ENCODE results near the gene PCDH15. TPM values are rescaled to one million over a fixed set of nuclear protein-coding genes. Genes with fewer than 3 reads are reported as not detected.

Gene PCDH15
- total RNA-seq, 2 donors from 2014 or later, result 1.1 TPM; not detected in 1

DNA sequence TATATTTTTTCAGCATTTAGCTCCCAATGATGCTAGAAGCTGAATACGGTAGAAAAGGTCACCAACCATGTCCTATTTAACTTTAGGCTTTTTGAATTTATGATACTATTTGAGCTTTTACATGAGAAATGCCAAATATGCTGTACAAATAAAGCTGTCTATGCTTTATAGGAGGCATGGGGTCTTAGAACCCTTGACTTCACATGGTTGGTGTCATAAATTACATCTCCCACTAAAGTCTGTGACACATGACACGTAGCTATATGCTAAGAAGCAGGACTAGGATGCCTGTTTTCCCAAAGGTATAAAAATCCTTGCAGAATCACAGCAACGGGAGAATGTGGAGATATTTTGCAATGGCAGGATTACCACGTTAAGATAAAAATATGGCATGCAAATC lies 960.4 kb downstream of the PCDH15 start:
- Histone ChIP-seq H3K36me3 (no peaks in the 10 kb centered on the region), H3K4me1 (replicated peaks) (no peaks in the 10 kb centered on the region), H3K4me3 (no peak overlapping the region), H3K27ac (no peak overlapping the region), H3K27me3 (replicated peaks; ENCODE audit: insufficient read depth) (no peaks in the 10 kb centered on the region), H3K9me3 (no peaks in the 10 kb centered on the region)
- intact Hi-C loops (cut with DNase I), result no loop called here
- 55% methylated on average over 4 of the region's 4 CpGs for WGBS
- DNase-seq (ENCODE audit: low spot score), result no peak
- TF ChIP-seq, protein P1, sequence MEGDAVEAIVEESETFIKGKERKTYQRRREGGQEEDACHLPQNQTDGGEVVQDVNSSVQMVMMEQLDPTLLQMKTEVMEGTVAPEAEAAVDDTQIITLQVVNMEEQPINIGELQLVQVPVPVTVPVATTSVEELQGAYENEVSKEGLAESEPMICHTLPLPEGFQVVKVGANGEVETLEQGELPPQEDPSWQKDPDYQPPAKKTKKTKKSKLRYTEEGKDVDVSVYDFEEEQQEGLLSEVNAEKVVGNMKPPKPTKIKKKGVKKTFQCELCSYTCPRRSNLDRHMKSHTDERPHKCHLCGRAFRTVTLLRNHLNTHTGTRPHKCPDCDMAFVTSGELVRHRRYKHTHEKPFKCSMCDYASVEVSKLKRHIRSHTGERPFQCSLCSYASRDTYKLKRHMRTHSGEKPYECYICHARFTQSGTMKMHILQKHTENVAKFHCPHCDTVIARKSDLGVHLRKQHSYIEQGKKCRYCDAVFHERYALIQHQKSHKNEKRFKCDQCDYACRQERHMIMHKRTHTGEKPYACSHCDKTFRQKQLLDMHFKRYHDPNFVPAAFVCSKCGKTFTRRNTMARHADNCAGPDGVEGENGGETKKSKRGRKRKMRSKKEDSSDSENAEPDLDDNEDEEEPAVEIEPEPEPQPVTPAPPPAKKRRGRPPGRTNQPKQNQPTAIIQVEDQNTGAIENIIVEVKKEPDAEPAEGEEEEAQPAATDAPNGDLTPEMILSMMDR (IDR thresholded peaks at IDR 0.05), result no peak
- TF ChIP-seq POLR2AphosphoS5 (IDR thresholded peaks at IDR 0.05) (no peak), POLR2A (IDR thresholded peaks at IDR 0.05) (no peak)

DNA sequence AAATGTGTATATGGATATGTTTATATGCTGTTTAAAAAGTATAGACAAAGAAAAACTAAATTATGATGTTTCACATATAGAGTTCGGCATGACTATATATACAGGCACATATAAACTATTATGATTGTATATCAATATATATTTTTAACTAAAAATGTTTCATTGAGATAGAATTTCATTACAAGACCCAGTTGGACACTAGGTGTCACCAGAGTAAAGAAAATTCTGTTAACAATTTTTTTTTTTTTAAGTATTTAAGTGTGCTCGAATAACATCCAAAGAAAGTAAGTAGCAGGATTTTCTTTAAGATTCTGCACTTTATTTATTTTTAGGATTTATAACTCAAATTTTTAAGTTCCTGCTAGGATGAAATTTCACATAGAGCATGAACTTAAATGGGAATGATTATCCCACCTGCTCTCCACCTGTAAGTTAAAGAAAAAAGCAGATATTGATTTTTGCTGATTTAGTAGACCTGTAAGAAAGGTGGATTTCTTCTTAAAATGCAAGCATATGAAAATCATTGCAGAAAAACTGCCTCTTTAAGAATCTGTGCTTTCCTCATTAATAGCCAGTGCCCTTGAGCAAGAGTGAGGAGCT lies 961.5 kb downstream of the PCDH15 start:
- Histone ChIP-seq H3K4me3 (no peak overlapping the region), H3K27me3 (replicated peaks; ENCODE audit: insufficient read depth) (no peaks in the 10 kb centered on the region), H3K4me1 (replicated peaks) (no peaks in the 10 kb centered on the region), H3K27ac (no peak overlapping the region), H3K9me3 (no peaks in the 10 kb centered on the region), H3K36me3 (no peaks in the 10 kb centered on the region)
- intact Hi-C loops (cut with DNase I), result no loop called here
- 31% methylated on average over 2 of the region's 2 CpGs for WGBS
- DNase-seq (ENCODE audit: low spot score), result no peak
- TF ChIP-seq POLR2AphosphoS5 (IDR thresholded peaks at IDR 0.05) (no peak), POLR2A (IDR thresholded peaks at IDR 0.05) (no peak)
- TF ChIP-seq, protein P1 (IDR thresholded peaks at IDR 0.05), result peak in 2 of 4 experiments; percentile 44 to 51

DNA sequence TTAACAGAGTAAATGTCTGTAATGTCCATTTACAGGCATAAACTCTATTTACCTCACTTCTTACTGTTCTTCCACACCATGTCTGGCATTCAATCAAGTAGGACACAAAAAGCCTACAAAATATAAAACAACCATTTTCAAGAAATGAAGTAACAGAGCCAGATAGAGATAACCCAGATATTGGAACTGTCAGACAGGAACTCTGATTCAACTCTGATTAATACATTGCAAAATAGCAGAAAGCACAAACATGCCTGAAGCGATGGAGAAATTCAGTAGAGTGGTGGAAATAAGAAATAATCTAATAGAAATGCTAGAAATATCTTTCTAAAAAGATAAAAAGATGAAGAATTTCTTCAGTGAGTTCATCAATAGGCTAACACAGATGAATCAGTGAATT lies 964.4 kb downstream of the PCDH15 start:
- 61% methylated on average over 1 of the region's 1 CpG for WGBS
- intact Hi-C loops (cut with DNase I), result no loop called here
- DNase-seq (ENCODE audit: low spot score), result no peak
- no peaks in the 10 kb centered on the region for H3K36me3 ChIP-seq
- no peaks in the 10 kb centered on the region for H3K4me1 ChIP-seq (replicated peaks)
- H3K27ac ChIP-seq, result no peak overlapping the region
- no peaks in the 10 kb centered on the region for H3K27me3 ChIP-seq (replicated peaks; ENCODE audit: insufficient read depth)
- H3K9me3 ChIP-seq, result no peaks in the 10 kb centered on the region
- TF ChIP-seq POLR2A (IDR thresholded peaks at IDR 0.05) (no peak), POLR2AphosphoS5 (IDR thresholded peaks at IDR 0.05) (no peak)
- TF ChIP-seq, protein P1 (IDR thresholded peaks at IDR 0.05), result no peak
- H3K4me3 ChIP-seq, result no peak overlapping the region

DNA sequence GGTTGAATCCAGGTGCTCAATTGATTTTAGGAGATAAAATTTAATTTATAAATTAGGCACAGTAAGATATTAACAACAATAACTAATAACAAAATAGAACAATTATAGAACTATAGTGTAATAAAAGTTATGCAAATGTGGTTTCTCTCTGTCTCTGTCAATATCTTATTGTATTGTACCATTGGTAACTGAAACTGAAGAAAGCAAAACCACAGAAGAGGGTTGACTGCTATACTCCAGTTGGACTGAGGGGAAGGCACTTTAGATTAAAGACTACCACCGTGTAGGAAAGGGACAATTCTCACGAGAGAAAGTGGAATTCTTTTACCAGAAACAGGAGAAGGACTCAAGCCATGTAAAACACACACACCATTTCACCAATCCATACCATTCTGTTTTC lies 967.1 kb downstream of the PCDH15 start:
- H3K36me3 ChIP-seq, result no peaks in the 10 kb centered on the region
- WGBS, result 64% methylated on average over 2 of the region's 2 CpGs
- H3K27me3 ChIP-seq (replicated peaks; ENCODE audit: insufficient read depth), result no peaks in the 10 kb centered on the region
- H3K27ac ChIP-seq, result no peak overlapping the region
- H3K9me3 ChIP-seq, result no peaks in the 10 kb centered on the region
- no peak for DNase-seq (ENCODE audit: low spot score)
- intact Hi-C loops (cut with DNase I), result no loop called here
- TF ChIP-seq POLR2AphosphoS5 (IDR thresholded peaks at IDR 0.05) (no peak), POLR2A (IDR thresholded peaks at IDR 0.05) (no peak)
- TF ChIP-seq, protein P1 (IDR thresholded peaks at IDR 0.05), result no peak
- H3K4me3 ChIP-seq, result no peak overlapping the region
- no peaks in the 10 kb centered on the region for H3K4me1 ChIP-seq (replicated peaks)

DNA sequence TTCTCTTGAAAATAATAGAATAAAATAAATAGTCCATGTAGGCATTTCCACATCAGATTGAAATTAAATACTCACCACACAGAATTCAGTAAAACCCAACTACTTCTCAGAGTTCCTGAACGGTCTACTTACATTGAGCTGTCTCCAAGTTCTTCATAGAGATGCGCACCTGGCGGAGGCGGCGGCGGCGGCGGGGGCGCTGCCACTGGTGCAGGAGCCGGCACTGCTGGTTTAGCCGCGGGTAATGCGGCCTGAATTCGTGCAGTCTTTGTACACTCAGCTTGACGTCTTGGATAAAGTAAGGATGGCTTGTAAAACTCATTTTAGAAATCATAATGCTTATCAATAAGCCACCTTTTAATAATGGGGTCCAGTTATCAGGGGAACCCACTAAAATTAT lies 973.8 kb downstream of the PCDH15 start:
- no peak overlapping the region for H3K4me3 ChIP-seq
- TF ChIP-seq POLR2A (IDR thresholded peaks at IDR 0.05), result no peak
- no peak for TF ChIP-seq POLR2AphosphoS5 (IDR thresholded peaks at IDR 0.05)
- TF ChIP-seq, protein P1 (IDR thresholded peaks at IDR 0.05), result no peak
- H3K27ac ChIP-seq, result no peak overlapping the region
- H3K36me3 ChIP-seq, result no peaks in the 10 kb centered on the region
- WGBS, result 95% methylated on average over 15 of the region's 15 CpGs
- no peaks in the 10 kb centered on the region for H3K4me1 ChIP-seq (replicated peaks)
- no peaks in the 10 kb centered on the region for H3K27me3 ChIP-seq (replicated peaks; ENCODE audit: insufficient read depth)
- intact Hi-C loops (cut with DNase I), result no loop called here
- no peak for DNase-seq (ENCODE audit: low spot score)
- H3K9me3 ChIP-seq, result no peaks in the 10 kb centered on the region

All from prostate gland (tissue), 2 donors.